K562 treated with DMSO at 1 percent for 4 hours (cell line): ENCODE data around the gene ING5. TPM values are rescaled to one million over a fixed set of nuclear protein-coding genes. Genes with fewer than 3 reads are reported as not detected.

ENCODE experiments used
- total RNA-seq: library from RNA; unstranded; fragments of 300-600 nt; gene quantifications from 2 replicates; pipeline ENCODE4 v1.2.3, GENCODE V29; 2022; ENCODE audit not compliant: insufficient read depth

The ING5 gene
- 9.6 and 14.5 TPM in 2 replicates for total RNA-seq

GRCh38 chr2:241701399-241702154 lies at the start of gene ING5:
Gene ING5 (plus strand): TSS chr2:241702039. CDS start chr2:241702066, 27 bp downstream.

GRCh38 chr2:241686650-241687425 lies 15.0 kb upstream of the ING5 start, which contains the start of gene DTYMK:
Gene DTYMK (minus strand): TSS chr2:241686815. CDS start chr2:241686783, 32 bp downstream.

GRCh38 chr2:241734467-241735208 lies 32.8 kb downstream of the ING5 start, which contains the start of gene D2HGDH:
Gene D2HGDH (plus strand): TSS chr2:241734630. CDS start chr2:241735225, 595 bp downstream.

GRCh38 chr2:241776336-241777169 lies 74.7 kb downstream of the ING5 start, which contains the start of gene GAL3ST2:
Gene GAL3ST2 (plus strand): TSS chr2:241776822. CDS start chr2:241776956, 134 bp downstream.

Other genes with a start within 250 kb of the ING5 start
- 71.1 and 101 TPM in 2 replicates for gene STK25, start 193.5 kb upstream of the ING5 start, total RNA-seq
- gene BOK, start 143.3 kb upstream of the ING5 start, total RNA-seq = 1.5 and 2.2 TPM in 2 replicates
- gene THAP4, start 64.9 kb upstream of the ING5 start, total RNA-seq = 28.0 and 35.8 TPM in 2 replicates
- 45.5 and 51.2 TPM in 2 replicates for gene ATG4B, start 64.3 kb upstream of the ING5 start, total RNA-seq
- gene DTYMK, start 15.2 kb upstream of the ING5 start, total RNA-seq = 76.6 and 86.8 TPM in 2 replicates
- gene D2HGDH, start 32.6 kb downstream of the ING5 start, total RNA-seq = 12.8 and 15.1 TPM in 2 replicates
- 1.0 TPM in 1 of 2 replicates, not detected in the other for gene GAL3ST2, start 74.8 kb downstream of the ING5 start, total RNA-seq
- gene NEU4, start 107.2 kb downstream of the ING5 start, total RNA-seq = 2.4 TPM in 1 of 2 replicates, not detected in the other
- 0.77 TPM in 1 of 2 replicates, not detected in the other for gene PDCD1, start 156.9 kb downstream of the ING5 start, total RNA-seq
- gene RTP5, start 167.7 kb downstream of the ING5 start, total RNA-seq = not detected in 2 replicates